Femur (tissue), 1 donor: ENCODE data around the gene MORN1.

Experiments used
- DNase-seq: peaks from one replicate; pipeline ENCODE4 v3.0.0-alpha.2; 2017

The MORN1 gene

GRCh38 chr1:2271841-2272655, 119.3 kb downstream of the MORN1 start:
- DNase-seq, result no peak
